ENCODE data around the gene ZNF205.

- TF ChIP-seq CTCF (tag by site-specific recombination; IDR thresholded peaks at IDR 0.05) (no peak), ZNF16 (tag by site-specific recombination; IDR thresholded peaks at IDR 0.05; ENCODE audit: low read depth) (no peak), ZNF274 (IDR thresholded peaks at IDR 0.05; ENCODE audit: low read length) (no peak), ZNF274 (tag by site-specific recombination; IDR thresholded peaks at IDR 0.05; ENCODE audit: borderline replicate concordance) (no peak), ZNF423 (tag by site-specific recombination; IDR thresholded peaks at IDR 0.05) (no peak)
Measured at GRCh38 chr16:3152991-3153368, 40.6 kb downstream of the ZNF205 start.
